ENCODE measurements around the gene SRGAP2C.
"Not testable (repeated sequence)": the region's sequence is repeated elsewhere in the genome, so short reads cannot be mapped to it uniquely, and the experiment has no call there.

- not testable (repeated sequence) for TF ChIP-seq EZH2phosphoT487 (IDR thresholded peaks at IDR 0.05; ENCODE audit: low read length); CTCF (IDR thresholded peaks at IDR 0.05; ENCODE audit: low read length); EZH2 (optimal IDR thresholded peaks at IDR 0.05; ENCODE audit: low read depth, low read length)
These were observed 131.3 kb downstream of the SRGAP2C start for GRCh38 chr1:121316081-121316480.
